SK-N-MC (cell line): ENCODE data around the gene ZNF827.

Experiments
- EZH2 ChIP-seq: fragments of 200-600 bp; sonication (generic); IDR thresholded peaks from one replicate; pipeline ENCODE4 v1.6.1; 2017; ENCODE audit warnings: antibody characterized with exemption
- POLR2AphosphoS5 ChIP-seq: IDR thresholded peaks from 2 replicates; pipeline ENCODE4 v1.6.1; 2012; ENCODE audit warnings: mild to moderate bottlenecking, low read depth, low read length, borderline replicate concordance

GRCh38 chr4:145861336-145862318, 77.0 kb downstream of the ZNF827 start:
- TF ChIP-seq POLR2AphosphoS5, result no peak
- TF ChIP-seq EZH2, result no peak
